Activated T-cell treated with anti-CD3 and anti-CD28 coated beads, Interleukin-2, amount 50 U/mL, for 4 hours (primary cell): ENCODE data around the gene C17orf113. TPM values are rescaled to one million over a fixed set of nuclear protein-coding genes. Genes with fewer than 3 reads are reported as not detected.
A peak's percentile ranks its signal among the peaks of the same experiment; 100 is the strongest.

Experiments
- ATAC-seq, 2 donors: fragments of 200-7000 bp; cut with Tn5 transposase; one replicate each; pipeline ENCODE4 v1.10.0; 2021
- DNase-seq: peaks from one replicate; pipeline ENCODE4 v3.0.0-alpha.2; 2020
- H3K27me3 Mint-ChIP-seq: one replicate; pipeline ENCODE4 v1.8.0; 2021; ENCODE audit warnings: low read depth, mixed read lengths
- H3K36me3 Mint-ChIP-seq: one replicate; pipeline ENCODE4 v1.8.0; 2022; ENCODE audit warnings: mixed read lengths; ENCODE audit not compliant: insufficient read depth
- H3K4me1 Mint-ChIP-seq: one replicate; pipeline ENCODE4 v1.8.0; 2021; ENCODE audit warnings: low read depth, mixed read lengths
- H3K4me3 Mint-ChIP-seq: one replicate; pipeline ENCODE4 v1.8.0; 2021; ENCODE audit warnings: mild to moderate bottlenecking, moderate library complexity, mixed read lengths
- H3K9me3 Mint-ChIP-seq: one replicate; pipeline ENCODE4 v1.8.0; 2021; ENCODE audit warnings: mixed read lengths
- total RNA-seq, 3 donors: library from RNA; stranded (reverse); gene quantifications; one replicate each; pipeline ENCODE4 v1.2.1, GENCODE V29; 2021

C17orf113 gene
- under 1 TPM in 2 of 3 donors, not detected in 1; 0.08 to 0.13 TPM for total RNA-seq

GRCh38 chr17:42050393-42051012 lies at the start of gene C17orf113:
TSS of gene C17orf113 (minus strand) at chr17:42050601. CDS start at chr17:42043376, 7,225 bp downstream.
- Mint-ChIP-seq H3K4me1 (peaks cover 4% of the 10 kb centered on the region), H3K27me3 (peaks cover 51% of the 10 kb centered on the region), H3K9me3 (no peaks in the 10 kb centered on the region), H3K36me3 (no peaks in the 10 kb centered on the region), H3K4me3 (peak within 1 kb of the TSS; percentile 76)
- ATAC-seq (peak; percentile 79 to 85), DNase-seq (peak; percentile 31)

- no peak for ATAC-seq
- Mint-ChIP-seq H3K4me3 (no peak overlapping the region), H3K9me3 (no peaks in the 10 kb centered on the region), H3K4me1 (peaks cover 8% of the 10 kb centered on the region), H3K36me3 (peaks cover 2% of the 10 kb centered on the region), H3K27me3 (peaks cover 20% of the 10 kb centered on the region)
- no peak for DNase-seq
These were observed 48.5 kb upstream of the C17orf113 start for GRCh38 chr17:42098730-42099399.

GRCh38 chr17:42097691-42098631 lies 47.6 kb upstream of the C17orf113 start, which contains the start of gene ZNF385C:
TSS of gene ZNF385C (minus strand) at chr17:42098473. CDS start at chr17:42063056, 35,417 bp downstream.
- peaks cover 2% of the 10 kb centered on the region for H3K36me3 Mint-ChIP-seq
- no peaks in the 10 kb centered on the region for H3K9me3 Mint-ChIP-seq
- peak; percentile 42 for DNase-seq
- H3K4me3 Mint-ChIP-seq, result peak within 1 kb of the TSS; percentile 53
- peak; percentile 83 to 89 for ATAC-seq
- peaks cover 20% of the 10 kb centered on the region for H3K27me3 Mint-ChIP-seq
- H3K4me1 Mint-ChIP-seq, result peaks cover 8% of the 10 kb centered on the region

- peaks cover 8% of the 10 kb centered on the region for H3K4me1 Mint-ChIP-seq
- no peak overlapping the region for H3K4me3 Mint-ChIP-seq
- no peak for DNase-seq
- H3K27me3 Mint-ChIP-seq, result peaks cover 22% of the 10 kb centered on the region
- H3K36me3 Mint-ChIP-seq, result peaks cover 2% of the 10 kb centered on the region
- no peaks in the 10 kb centered on the region for H3K9me3 Mint-ChIP-seq
- no peak for ATAC-seq
These were observed 46.1 kb upstream of the C17orf113 start for GRCh38 chr17:42096360-42097111.

- H3K27me3 Mint-ChIP-seq, result peaks cover 26% of the 10 kb centered on the region
- H3K9me3 Mint-ChIP-seq, result no peaks in the 10 kb centered on the region
- peaks cover 8% of the 10 kb centered on the region for H3K4me1 Mint-ChIP-seq
- no peaks in the 10 kb centered on the region for H3K36me3 Mint-ChIP-seq
- ATAC-seq, result no peak
- DNase-seq, result no peak
- no peak overlapping the region for H3K4me3 Mint-ChIP-seq
These were observed 44.1 kb upstream of the C17orf113 start for GRCh38 chr17:42094375-42095069.

GRCh38 chr17:42092939-42093338 lies 42.5 kb upstream of the C17orf113 start:
- no peaks in the 10 kb centered on the region for H3K36me3 Mint-ChIP-seq
- H3K4me3 Mint-ChIP-seq, result no peak overlapping the region
- DNase-seq, result no peak
- no peaks in the 10 kb centered on the region for H3K9me3 Mint-ChIP-seq
- peaks cover 33% of the 10 kb centered on the region for H3K27me3 Mint-ChIP-seq
- peaks cover 6% of the 10 kb centered on the region for H3K4me1 Mint-ChIP-seq
- ATAC-seq, result no peak

- H3K4me1 Mint-ChIP-seq, result no peaks in the 10 kb centered on the region
- H3K36me3 Mint-ChIP-seq, result no peaks in the 10 kb centered on the region
- ATAC-seq (no peak), DNase-seq (no peak)
- no peaks in the 10 kb centered on the region for H3K9me3 Mint-ChIP-seq
- H3K4me3 Mint-ChIP-seq, result no peak overlapping the region
- H3K27me3 Mint-ChIP-seq, result peaks cover 18% of the 10 kb centered on the region
These were observed 40.8 kb upstream of the C17orf113 start for GRCh38 chr17:42090964-42091790.

- Mint-ChIP-seq H3K4me1 (no peaks in the 10 kb centered on the region), H3K9me3 (no peaks in the 10 kb centered on the region), H3K4me3 (no peak overlapping the region), H3K27me3 (peaks cover 15% of the 10 kb centered on the region), H3K36me3 (no peaks in the 10 kb centered on the region)
- DNase-seq (no peak), ATAC-seq (no peak)
These were observed 38.3 kb upstream of the C17orf113 start for GRCh38 chr17:42088736-42089135.

GRCh38 chr17:42087736-42088705 lies 37.6 kb upstream of the C17orf113 start:
- Mint-ChIP-seq H3K27me3 (peaks cover 15% of the 10 kb centered on the region), H3K36me3 (no peaks in the 10 kb centered on the region), H3K9me3 (no peaks in the 10 kb centered on the region), H3K4me3 (no peak overlapping the region), H3K4me1 (no peaks in the 10 kb centered on the region)
- ATAC-seq (no peak), DNase-seq (no peak)

GRCh38 chr17:42087042-42087701 lies 36.8 kb upstream of the C17orf113 start:
- no peak for DNase-seq
- Mint-ChIP-seq H3K36me3 (no peaks in the 10 kb centered on the region), H3K4me3 (no peak overlapping the region), H3K27me3 (peaks cover 15% of the 10 kb centered on the region), H3K4me1 (no peaks in the 10 kb centered on the region), H3K9me3 (no peaks in the 10 kb centered on the region)
- ATAC-seq, result no peak

GRCh38 chr17:42081516-42082129 lies 31.2 kb upstream of the C17orf113 start:
- ATAC-seq (no peak), DNase-seq (no peak)
- Mint-ChIP-seq H3K9me3 (no peaks in the 10 kb centered on the region), H3K36me3 (no peaks in the 10 kb centered on the region), H3K4me1 (no peaks in the 10 kb centered on the region), H3K27me3 (no peaks in the 10 kb centered on the region), H3K4me3 (no peak overlapping the region)
